ENCODE results near the gene NXPE4. TPM values are rescaled to one million over a fixed set of nuclear protein-coding genes. Genes with fewer than 3 reads are reported as not detected.

NXPE4 gene
- total RNA-seq, 2 experiments from 2014 or later = not detected

DNA sequence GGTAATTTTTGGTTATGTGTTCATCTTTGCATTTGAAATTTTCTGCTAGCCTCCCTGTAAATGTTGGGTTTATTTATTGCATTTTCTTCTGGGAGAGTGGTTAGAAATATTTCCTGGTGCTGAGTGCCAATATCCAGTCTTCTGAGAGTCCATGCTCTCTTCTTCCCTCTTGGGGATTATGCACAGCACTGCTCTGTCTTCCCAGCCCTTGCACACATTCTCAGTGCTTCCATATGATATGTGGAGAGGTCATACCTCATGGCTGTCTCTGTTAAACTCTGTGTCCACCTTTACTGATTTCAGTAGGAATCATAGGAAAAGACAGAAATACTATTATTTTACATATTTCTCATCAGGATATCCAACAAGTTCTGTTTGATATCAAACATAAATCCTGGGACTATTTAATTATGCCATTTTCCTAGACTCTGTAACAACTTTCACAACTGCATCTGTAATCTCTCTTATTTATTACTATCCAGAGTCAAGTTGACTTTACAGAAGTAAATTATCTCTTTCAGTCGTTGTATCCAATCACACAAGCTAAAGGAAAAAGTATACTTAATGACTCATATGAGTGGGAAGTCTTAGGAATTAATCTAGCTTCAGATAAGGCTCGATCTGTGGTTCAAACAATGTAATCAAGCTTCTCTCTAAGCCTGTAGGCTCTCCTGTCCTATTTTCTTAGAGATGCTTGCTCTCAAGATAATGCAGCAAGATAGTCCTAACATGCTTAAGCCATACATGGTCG, 33.2 kb downstream of the NXPE4 start:
- H3K27me3 Mint-ChIP-seq = peaks cover 2% of the 10 kb centered on the region
- H3K4me3 Mint-ChIP-seq = no peak overlapping the region
- ChIA-PET CTCF (no interaction called here), POLR2A (no interaction called here)
- H3K9me3 Mint-ChIP-seq = no peaks in the 10 kb centered on the region
- H3K27ac Mint-ChIP-seq = no peak overlapping the region
- no peaks in the 10 kb centered on the region for H3K36me3 Mint-ChIP-seq (ENCODE audit: low read depth)
- no peak for DNase-seq
- no peaks in the 10 kb centered on the region for H3K4me1 Mint-ChIP-seq

DNA sequence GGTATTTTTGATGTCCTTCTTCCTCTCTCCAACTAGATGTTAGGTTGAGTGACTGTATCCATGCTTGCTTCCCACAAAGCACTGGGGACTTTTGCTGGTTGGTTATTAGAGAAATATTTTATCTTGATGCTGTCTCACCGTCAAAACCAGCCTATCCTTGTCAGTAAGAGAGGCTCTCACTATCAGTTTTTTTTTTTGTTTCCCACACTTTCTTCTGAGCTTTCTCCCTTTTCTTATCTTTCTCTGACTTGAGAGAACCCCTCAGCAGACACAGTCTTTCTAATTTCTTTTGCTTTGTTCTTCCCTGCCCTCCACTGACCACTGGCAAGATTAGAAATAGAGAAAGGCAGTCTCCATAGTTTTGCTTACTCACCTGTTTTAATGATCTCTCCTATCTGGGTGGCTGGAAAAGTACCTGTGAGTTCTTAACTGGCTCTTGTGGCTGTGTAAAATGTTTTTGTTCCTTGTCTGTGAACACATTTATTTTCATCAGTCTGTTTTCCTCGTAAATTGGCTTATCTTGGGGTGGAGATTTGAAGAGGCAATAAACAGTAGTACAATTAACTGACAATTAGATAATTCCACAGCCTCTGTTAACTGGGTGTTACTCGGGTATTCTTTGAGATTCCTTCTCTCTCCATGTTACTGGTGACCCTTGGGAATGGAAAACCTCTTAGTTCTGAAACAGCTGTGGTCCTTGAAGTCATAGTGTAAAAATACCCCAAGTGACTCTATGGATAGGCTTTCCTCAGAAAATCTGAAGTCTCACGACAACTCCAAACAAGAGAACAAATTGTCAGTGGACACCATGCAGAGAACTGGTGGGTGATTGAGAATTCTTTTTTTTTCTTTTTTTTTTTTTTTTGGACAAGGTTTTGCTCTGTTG, 35.9 kb downstream of the NXPE4 start, which contains the start of gene NXPE1:
Gene NXPE1 (minus strand): TSS at position 457 of the 886 bp plus-strand sequence. CDS start 8,680 bp downstream, outside the sequence.
- POLR2A ChIA-PET = no interaction called here
- Mint-ChIP-seq H3K27me3 (no peaks in the 10 kb centered on the region), H3K27ac (no peak within 1 kb of the TSS), H3K9me3 (no peaks in the 10 kb centered on the region), H3K4me1 (no peaks in the 10 kb centered on the region), H3K36me3 (ENCODE audit: low read depth) (no peaks in the 10 kb centered on the region), H3K4me3 (no peak within 1 kb of the TSS)
- no peak for DNase-seq
- CTCF ChIA-PET = no interaction called here

DNA sequence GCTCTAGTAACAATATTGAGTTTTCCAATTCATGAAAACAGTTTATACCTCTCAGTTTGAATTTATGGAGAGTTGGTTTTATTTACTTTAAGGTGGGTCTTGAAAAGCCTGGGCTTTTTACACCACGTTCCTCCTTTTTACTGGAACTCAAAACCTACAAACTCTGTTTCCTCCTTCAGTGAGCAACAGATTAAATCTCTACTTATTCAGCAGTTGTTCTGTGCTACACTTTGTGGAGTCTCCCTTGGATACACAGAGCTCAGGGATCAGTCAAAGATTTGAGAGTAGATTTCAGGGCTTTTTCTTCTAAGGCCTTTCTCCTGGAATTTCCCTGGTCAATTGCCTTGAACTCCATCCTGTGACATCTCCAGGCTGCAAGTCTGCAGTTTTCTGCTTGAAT, 39.5 kb downstream of the NXPE4 start:
- no peaks in the 10 kb centered on the region for H3K27me3 Mint-ChIP-seq
- no peak for DNase-seq
- H3K4me1 Mint-ChIP-seq = no peaks in the 10 kb centered on the region
- no peak overlapping the region for H3K4me3 Mint-ChIP-seq
- CTCF ChIA-PET = interaction anchor here (0.7 kb wide), 1 partner anchor 1309 kb away, joined by 3 read pairs; no protein-coding TSS in a partner anchor
- no peaks in the 10 kb centered on the region for H3K9me3 Mint-ChIP-seq
- H3K27ac Mint-ChIP-seq = no peak overlapping the region
- POLR2A ChIA-PET = no interaction called here
- H3K36me3 Mint-ChIP-seq (ENCODE audit: low read depth) = no peaks in the 10 kb centered on the region

DNA sequence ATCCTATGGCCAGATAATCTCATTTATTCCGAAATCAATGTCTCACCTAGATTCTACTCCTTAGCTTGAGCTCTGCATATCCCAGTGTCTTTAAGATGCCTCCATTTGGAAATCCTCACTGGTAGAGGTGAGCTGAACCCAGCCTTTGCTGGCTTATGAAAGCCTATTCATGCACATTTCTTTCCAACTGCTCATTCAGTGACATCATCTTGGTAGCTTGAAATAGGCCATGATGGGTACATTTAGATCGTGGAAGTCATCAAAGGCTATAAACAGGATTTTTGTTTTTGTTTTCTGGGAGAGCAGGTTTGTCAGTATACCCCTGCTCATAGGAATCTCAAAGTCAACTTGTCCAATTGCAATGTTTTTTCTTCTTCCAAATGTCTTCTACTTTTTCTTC, 41.9 kb downstream of the NXPE4 start:
- ChIA-PET POLR2A (no interaction called here), CTCF (no interaction called here)
- no peak for DNase-seq
- H3K27ac Mint-ChIP-seq = no peak overlapping the region
- peaks cover 1% of the 10 kb centered on the region for H3K27me3 Mint-ChIP-seq
- H3K36me3 Mint-ChIP-seq (ENCODE audit: low read depth) = no peaks in the 10 kb centered on the region
- no peak overlapping the region for H3K4me3 Mint-ChIP-seq
- no peaks in the 10 kb centered on the region for H3K9me3 Mint-ChIP-seq
- H3K4me1 Mint-ChIP-seq = no peaks in the 10 kb centered on the region

- peaks cover 5% of the 10 kb centered on the region for H3K27me3 Mint-ChIP-seq
Measured at GRCh38 chr11:114551060-114551459, 44.5 kb downstream of the NXPE4 start.

GRCh38 chr11:114525682-114526081, 69.9 kb downstream of the NXPE4 start:
- POLR2A ChIA-PET = no interaction called here
- peaks cover 2% of the 10 kb centered on the region for H3K27me3 Mint-ChIP-seq
- H3K9me3 Mint-ChIP-seq = peaks cover 5% of the 10 kb centered on the region
- CTCF ChIA-PET = no interaction called here
- DNase-seq = no peak
- H3K4me1 Mint-ChIP-seq = no peaks in the 10 kb centered on the region
- no peak overlapping the region for H3K27ac Mint-ChIP-seq
- no peak overlapping the region for H3K4me3 Mint-ChIP-seq
- no peaks in the 10 kb centered on the region for H3K36me3 Mint-ChIP-seq (ENCODE audit: low read depth)

More at GRCh38 chr11:114551060-114551459, 44.5 kb downstream of the NXPE4 start:
- Mint-ChIP-seq H3K27ac (no peak overlapping the region), H3K9me3 (no peaks in the 10 kb centered on the region), H3K4me1 (no peaks in the 10 kb centered on the region), H3K36me3 (ENCODE audit: low read depth) (no peaks in the 10 kb centered on the region), H3K4me3 (no peak overlapping the region)
- POLR2A ChIA-PET = no interaction called here
- CTCF ChIA-PET = no interaction called here
- no peak for DNase-seq

- Mint-ChIP-seq H3K27ac (no peak overlapping the region), H3K4me1 (no peaks in the 10 kb centered on the region), H3K9me3 (peaks cover 5% of the 10 kb centered on the region), H3K36me3 (ENCODE audit: low read depth) (no peaks in the 10 kb centered on the region), H3K27me3 (peaks cover 2% of the 10 kb centered on the region), H3K4me3 (no peak overlapping the region)
- ChIA-PET POLR2A (no interaction called here), CTCF (no interaction called here)
- DNase-seq = no peak
Measured at GRCh38 chr11:114524122-114524521, 71.5 kb downstream of the NXPE4 start.

GRCh38 chr11:114522818-114523217, 72.8 kb downstream of the NXPE4 start:
- no peak overlapping the region for H3K4me3 Mint-ChIP-seq
- H3K9me3 Mint-ChIP-seq = peaks cover 5% of the 10 kb centered on the region
- no peaks in the 10 kb centered on the region for H3K4me1 Mint-ChIP-seq
- ChIA-PET POLR2A (no interaction called here), CTCF (no interaction called here)
- DNase-seq = no peak
- H3K27ac Mint-ChIP-seq = no peak overlapping the region
- no peaks in the 10 kb centered on the region for H3K36me3 Mint-ChIP-seq (ENCODE audit: low read depth)
- peaks cover 2% of the 10 kb centered on the region for H3K27me3 Mint-ChIP-seq

Other genes with a start within 250 kb of the NXPE4 start
- 1 to 10 TPM; 7.3 to 7.6 TPM for gene C11orf71, start 195.3 kb downstream of the NXPE4 start, total RNA-seq
- gene RBM7, start 195.1 kb downstream of the NXPE4 start, total RNA-seq = 10 to 100 TPM; 36.5 to 46.3 TPM
- gene REXO2, start 156.3 kb downstream of the NXPE4 start, total RNA-seq = 10 to 100 TPM; 82.1 to 83.4 TPM
- not detected for gene NXPE1, start 35.9 kb downstream of the NXPE4 start, total RNA-seq
- gene NXPE2, start 82.7 kb upstream of the NXPE4 start, total RNA-seq = not detected